Jurkat, Clone E6-1 (cell line): Measurements from ENCODE around the gene HNRNPH2.

ENCODE experiments used
- DNase-seq: peaks from one replicate; pipeline ENCODE4 v3.0.0-alpha.2; 2011; ENCODE audit warnings: low read depth, low spot score
- H3K4me3 ChIP-seq: 2 replicates; pipeline ENCODE4 v1.5.1; 2011; ENCODE audit warnings: mild to moderate bottlenecking, low read length, control low read depth, moderate library complexity

Gene HNRNPH2

GRCh38 chrX:101393530-101394305, 14.3 kb upstream of the HNRNPH2 start:
- H3K4me3 ChIP-seq, result no peak overlapping the region
- no peak for DNase-seq

- no peak overlapping the region for H3K4me3 ChIP-seq
- no peak for DNase-seq
Measured at GRCh38 chrX:101394372-101394771, 13.7 kb upstream of the HNRNPH2 start.

GRCh38 chrX:101395789-101396188, 12.2 kb upstream of the HNRNPH2 start:
- no peak overlapping the region for H3K4me3 ChIP-seq
- no peak for DNase-seq

GRCh38 chrX:101397779-101398178, 10.2 kb upstream of the HNRNPH2 start:
- no peak overlapping the region for H3K4me3 ChIP-seq
- DNase-seq, result no peak

- no peak for DNase-seq
- no peak overlapping the region for H3K4me3 ChIP-seq
Measured at GRCh38 chrX:101398694-101399093, 9.3 kb upstream of the HNRNPH2 start.

GRCh38 chrX:101399825-101400224, 8.2 kb upstream of the HNRNPH2 start:
- no peak for DNase-seq
- H3K4me3 ChIP-seq, result no peak overlapping the region

GRCh38 chrX:101407167-101407747, 765 bp upstream of the HNRNPH2 start:
- DNase-seq, result no peak
- peak overlapping the region; percentile 86 for H3K4me3 ChIP-seq

- H3K4me3 ChIP-seq, result peak overlapping the region; percentile 86
- no peak for DNase-seq
Measured at GRCh38 chrX:101408532-101408841, 465 bp downstream of the HNRNPH2 start.

- peak overlapping the region; percentile 86 for H3K4me3 ChIP-seq
- DNase-seq, result no peak
Measured at GRCh38 chrX:101409043-101409442, 1.0 kb downstream of the HNRNPH2 start.

GRCh38 chrX:101410461-101410860, 2.4 kb downstream of the HNRNPH2 start:
- DNase-seq, result no peak
- no peak overlapping the region for H3K4me3 ChIP-seq

GRCh38 chrX:101411984-101412383, 4.0 kb downstream of the HNRNPH2 start:
- H3K4me3 ChIP-seq, result no peak overlapping the region
- no peak for DNase-seq

- no peak overlapping the region for H3K4me3 ChIP-seq
- peak; percentile 61 for DNase-seq
Measured at GRCh38 chrX:101415180-101416145, 7.4 kb downstream of the HNRNPH2 start.

GRCh38 chrX:101416691-101417090, 8.7 kb downstream of the HNRNPH2 start:
- no peak for DNase-seq
- H3K4me3 ChIP-seq, result no peak overlapping the region

- no peak for DNase-seq
- no peak overlapping the region for H3K4me3 ChIP-seq
Measured at GRCh38 chrX:101417190-101417589, 9.2 kb downstream of the HNRNPH2 start.

- no peak for DNase-seq
- no peak overlapping the region for H3K4me3 ChIP-seq
Measured at GRCh38 chrX:101417981-101418841, 10.2 kb downstream of the HNRNPH2 start.

- DNase-seq, result no peak
- no peak overlapping the region for H3K4me3 ChIP-seq
Measured at GRCh38 chrX:101419489-101419888, 11.5 kb downstream of the HNRNPH2 start.

- DNase-seq, result no peak
- no peak overlapping the region for H3K4me3 ChIP-seq
Measured at GRCh38 chrX:101427954-101428353, 19.9 kb downstream of the HNRNPH2 start.

GRCh38 chrX:101429934-101430333, 21.9 kb downstream of the HNRNPH2 start:
- DNase-seq, result no peak
- H3K4me3 ChIP-seq, result no peak overlapping the region

GRCh38 chrX:101430457-101431078, 22.5 kb downstream of the HNRNPH2 start:
- no peak for DNase-seq
- no peak overlapping the region for H3K4me3 ChIP-seq
